NCI-H128 (cell line): Measurements from ENCODE around the gene DAB2IP.

Experiments
- DNase-seq: peaks from one replicate; lab custom pipeline; 2025; ENCODE audit not compliant: unreplicated experiment; lab: John Stamatoyannopoulos, UW

DAB2IP gene

GRCh38 chr9:121625590-121625989, 25.8 kb upstream of the DAB2IP start:
- no peak for DNase-seq

GRCh38 chr9:121626012-121626411, 25.4 kb upstream of the DAB2IP start:
- no peak for DNase-seq

GRCh38 chr9:121627427-121627826, 24.0 kb upstream of the DAB2IP start:
- DNase-seq, result no peak

GRCh38 chr9:121628401-121628800, 23.0 kb upstream of the DAB2IP start:
- DNase-seq, result no peak

- DNase-seq, result no peak
Measured at GRCh38 chr9:121631115-121631514, 20.3 kb upstream of the DAB2IP start.

- no peak for DNase-seq
Measured at GRCh38 chr9:121631978-121632418, 19.4 kb upstream of the DAB2IP start.

GRCh38 chr9:121633119-121633714, 18.2 kb upstream of the DAB2IP start:
- DNase-seq, result no peak

GRCh38 chr9:121633736-121634135, 17.7 kb upstream of the DAB2IP start:
- DNase-seq, result no peak

- DNase-seq, result no peak
Measured at GRCh38 chr9:121634329-121635261, 16.8 kb upstream of the DAB2IP start.

- no peak for DNase-seq
Measured at GRCh38 chr9:121635300-121635876, 16.0 kb upstream of the DAB2IP start.

- no peak for DNase-seq
Measured at GRCh38 chr9:121636341-121636865, 15.0 kb upstream of the DAB2IP start.

- no peak for DNase-seq
Measured at GRCh38 chr9:121636978-121637712, 14.3 kb upstream of the DAB2IP start.

- DNase-seq, result no peak
Measured at GRCh38 chr9:121637713-121638220, 13.7 kb upstream of the DAB2IP start.

- no peak for DNase-seq
Measured at GRCh38 chr9:121638399-121638798, 13.0 kb upstream of the DAB2IP start.

- no peak for DNase-seq
Measured at GRCh38 chr9:121638901-121639592, 12.4 kb upstream of the DAB2IP start.

GRCh38 chr9:121639619-121640018, 11.8 kb upstream of the DAB2IP start:
- no peak for DNase-seq

- DNase-seq, result no peak
Measured at GRCh38 chr9:121640076-121640475, 11.4 kb upstream of the DAB2IP start.

GRCh38 chr9:121640491-121641223, 10.8 kb upstream of the DAB2IP start:
- no peak for DNase-seq

- no peak for DNase-seq
Measured at GRCh38 chr9:121641224-121641611, 10.2 kb upstream of the DAB2IP start.

GRCh38 chr9:121642758-121643157, 8.7 kb upstream of the DAB2IP start:
- no peak for DNase-seq
